ENCODE data around the gene CCDC196. TPM values are rescaled to one million over a fixed set of nuclear protein-coding genes. Genes with fewer than 3 reads are reported as not detected.

Gene CCDC196
- total RNA-seq, 1 experiment from 2014 or later, result not detected

- Histone ChIP-seq H2AFZ (ENCODE audit: low read length) (no peak overlapping the region), H3K27ac (ENCODE audit: insufficient read length, low read depth, low read length) (no peak overlapping the region), H3K23ac (ENCODE audit: insufficient read length, low read depth, low read length) (no peak overlapping the region), H3K27me3 (ENCODE audit: insufficient read depth, low read length) (no peaks in the 10 kb centered on the region), H3K14ac (ENCODE audit: insufficient read depth, low read length) (no peak overlapping the region), H3K79me1 (ENCODE audit: insufficient read depth, low read depth, low read length, poor library complexity, severe bottlenecking) (no peaks in the 10 kb centered on the region), H2BK120ac (ENCODE audit: low read depth, low read length, poor library complexity, severe bottlenecking) (no peak overlapping the region), H4K91ac (ENCODE audit: insufficient read length, low read depth, low read length) (no peak overlapping the region), H3T11ph (ENCODE audit: low read length) (no peak overlapping the region), H2BK5ac (ENCODE audit: insufficient read length, low read length) (no peak overlapping the region), H3K4me2 (ENCODE audit: insufficient read depth, insufficient read length, low read length) (no peak overlapping the region), H2BK12ac (ENCODE audit: insufficient read length, low read depth, low read length) (no peak overlapping the region), H4K20me1 (ENCODE audit: control insufficient read depth, insufficient read depth, insufficient read length) (no peaks in the 10 kb centered on the region), H2AK5ac (ENCODE audit: insufficient read length, low read length) (no peak overlapping the region), H2BK15ac (ENCODE audit: low read depth, low read length) (no peak overlapping the region), H3K23me2 (ENCODE audit: insufficient read length, low read depth, low read length, poor library complexity, severe bottlenecking) (no peaks in the 10 kb centered on the region), H3K56ac (ENCODE audit: insufficient read length, low read depth, low read length) (no peak overlapping the region), H4K8ac (replicated peaks; ENCODE audit: insufficient read length, low read depth, low read length) (no peak overlapping the region), H3K9me3 (ENCODE audit: control insufficient read depth, low read depth, low read length) (peaks cover 5% of the 10 kb centered on the region), H4K5ac (ENCODE audit: insufficient read length, low read depth, low read length) (no peak overlapping the region), H3K79me2 (ENCODE audit: insufficient read depth, low read length) (no peaks in the 10 kb centered on the region), H3K4ac (ENCODE audit: low read depth, low read length) (no peak overlapping the region), H2BK20ac (ENCODE audit: low read depth, low read length, poor library complexity, severe bottlenecking) (no peak overlapping the region), H3K9ac (ENCODE audit: extremely low read depth, insufficient read length, low read length) (no peak overlapping the region), H3K18ac (ENCODE audit: insufficient read length, low read depth, low read length) (no peak overlapping the region), H3K4me1 (ENCODE audit: insufficient read depth, low read length) (no peaks in the 10 kb centered on the region)
- no peaks in the 10 kb centered on the region for H3K27me3 Mint-ChIP-seq (ENCODE audit: low read depth)
- H3K27ac Mint-ChIP-seq, result no peak overlapping the region
- no CpG with 5 or more reads among the region's 3 CpGs for WGBS (ENCODE audit: extremely low coverage, insufficient read length, low lambda C conversion rate)
- peaks cover 4 to 9% (median 7%) of the 10 kb centered on the region in 3 experiments; a peak in 4 of 7 replicates for H3K36me3 Mint-ChIP-seq (ENCODE audit: insufficient read depth in 1 of 3, low read depth in 3 of 3)
- H3K4me3 Mint-ChIP-seq, result no peak overlapping the region
- TF ChIP-seq CTCF (conservative IDR thresholded peaks at IDR 0.05), result no peak
- no peaks in the 10 kb centered on the region for H3K4me1 Mint-ChIP-seq
- peaks cover 18 to 24% of the 10 kb centered on the region in 2 experiments for H3K9me3 Mint-ChIP-seq
- DNase-seq, result no peak
These were observed 21.9 kb upstream of the CCDC196 start for GRCh38 chr14:66464261-66464660.

Measured in H9 (cell line).